Posterior vena cava (tissue), 2 donors: ENCODE results near the gene THBS3. TPM values are rescaled to one million over a fixed set of nuclear protein-coding genes. Genes with fewer than 3 reads are reported as not detected.
A peak's percentile ranks its signal among the peaks of the same experiment; 100 is the strongest.
"Not testable (repeated sequence)": the region's sequence is repeated elsewhere in the genome, so short reads cannot be mapped to it uniquely, and the experiment has no call there.

Experiments
- DNase-seq: peaks from one replicate; pipeline ENCODE4 v3.0.0-alpha.2; 2020; ENCODE audit warnings: low spot score
- intact Hi-C, 2 donors: fragments of 100-400 bp; cut with DNase I; formaldehyde crosslinking; loops; one replicate each; pipeline versions ENCODE4 v1.14.1 to v1.14.2; 2022 to 2023
- total RNA-seq, 2 donors: library from RNA; stranded (reverse); fragmentation: NEBNext Ultra II Directional; extraction: Animal tissue kit (Norgen Biotek cat#: 25700); gene quantifications; one replicate each; pipeline ENCODE4 v1.2.1, GENCODE V29; 2021
- donor health status: DM: yes; HTN: yes; CAD: no.
- donor health status: DM: yes; HTN: yes; CAD: no.

The THBS3 gene
- total RNA-seq, 2 donors from 2014 or later: 46.3 to 96.6 TPM

GRCh38 chr1:155195201-155196102, 12.2 kb downstream of the THBS3 start:
- no peak for DNase-seq
- intact Hi-C loops: no loop called here

GRCh38 chr1:155193991-155194240, 13.8 kb downstream of the THBS3 start:
- intact Hi-C loops, DNase-seq: not testable (repeated sequence)

GRCh38 chr1:155193275-155193990, 14.3 kb downstream of the THBS3 start:
- DNase-seq: peak; percentile 98
- intact Hi-C loops: no loop called here

GRCh38 chr1:155192346-155193274, 15.1 kb downstream of the THBS3 start:
- intact Hi-C loops: no loop called here
- DNase-seq: no peak

- DNase-seq: no peak
- intact Hi-C loops: no loop called here
Observed at GRCh38 chr1:155191904-155192303, 15.8 kb downstream of the THBS3 start.

- intact Hi-C loops: not testable (repeated sequence)
Observed at GRCh38 chr1:155189926-155190325, 17.8 kb downstream of the THBS3 start.

GRCh38 chr1:155188268-155188667, 19.4 kb downstream of the THBS3 start:
- peak; percentile 48 for DNase-seq

More at GRCh38 chr1:155189926-155190325, 17.8 kb downstream of the THBS3 start:
- DNase-seq: not testable (repeated sequence)

GRCh38 chr1:155187456-155187891, 20.2 kb downstream of the THBS3 start:
- intact Hi-C loops: no loop called here
- no peak for DNase-seq

More at GRCh38 chr1:155188268-155188667, 19.4 kb downstream of the THBS3 start:
- intact Hi-C loops: no loop called here

- intact Hi-C loops: no loop called here
- DNase-seq: no peak
Observed at GRCh38 chr1:155186794-155187455, 20.8 kb downstream of the THBS3 start.

GRCh38 chr1:155186067-155186793, 21.5 kb downstream of the THBS3 start:
- peak; percentile 65 for DNase-seq
- intact Hi-C loops: no loop called here

- intact Hi-C loops: no loop called here
- DNase-seq: no peak
Observed at GRCh38 chr1:155185783-155186066, 22.0 kb downstream of the THBS3 start.

- DNase-seq: peak; percentile 83
- intact Hi-C loops: no loop called here
Observed at GRCh38 chr1:155184835-155185782, 22.6 kb downstream of the THBS3 start.

- intact Hi-C loops: no loop called here
- DNase-seq: no peak
Observed at GRCh38 chr1:155184351-155184811, 23.3 kb downstream of the THBS3 start.

- no peak for DNase-seq
- intact Hi-C loops: no loop called here
Observed at GRCh38 chr1:155183775-155184221, 23.9 kb downstream of the THBS3 start.

GRCh38 chr1:155182052-155182550, 25.6 kb downstream of the THBS3 start:
- intact Hi-C loops: no loop called here
- DNase-seq: peak; percentile 60

- DNase-seq: peak; percentile 58
- intact Hi-C loops: no loop called here
Observed at GRCh38 chr1:155181371-155182051, 26.2 kb downstream of the THBS3 start.
